Measurements from ENCODE around the gene PILRB.

GRCh38 chr7:100352984-100353684 is 4.8 kb upstream of the PILRB start:
- no peak for TF ChIP-seq EZH2 (IDR thresholded peaks at IDR 0.05; ENCODE audit: insufficient read depth, poor library complexity, severe bottlenecking)
- TF ChIP-seq EZH2phosphoT487 (IDR thresholded peaks at IDR 0.05; ENCODE audit: insufficient read depth, low read depth) = no peak
